Activated CD8-positive, alpha-beta T cell treated with anti-CD3 and anti-CD28 coated beads for 36 hours (primary cell): ENCODE measurements around the gene RAB3IP. TPM values are rescaled to one million over a fixed set of nuclear protein-coding genes. Genes with fewer than 3 reads are reported as not detected.

ENCODE experiments used
- ATAC-seq: fragments of 200-7000 bp; cut with Tn5 transposase; one replicate; pipeline ENCODE4 v1.10.0; 2021; ENCODE audit warnings: mild to moderate bottlenecking, moderate library complexity
- CTCF ChIA-PET: fragments of 350-600 bp; sonication (Branson Sonifier 250); formaldehyde crosslinking; loops from one replicate; lab custom pipeline; 2021; ENCODE audit warnings: antibody characterized with exemption; lab: Charles Lee
- POLR2A ChIA-PET: fragments of 350-600 bp; sonication (Branson Sonifier 250); formaldehyde crosslinking; loops from one replicate; lab custom pipeline; 2021; ENCODE audit warnings: antibody characterized with exemption; lab: Charles Lee
- DNase-seq: peaks from one replicate; pipeline ENCODE4 v3.0.0-alpha.2; 2020
- H3K27ac Mint-ChIP-seq: one replicate; pipeline ENCODE4 v1.8.0; 2021; ENCODE audit warnings: mild to moderate bottlenecking, mixed read lengths
- H3K27me3 Mint-ChIP-seq: one replicate; pipeline ENCODE4 v1.8.0; 2021; ENCODE audit warnings: mixed read lengths
- H3K36me3 Mint-ChIP-seq: one replicate; pipeline ENCODE4 v1.8.0; 2021; ENCODE audit warnings: low read depth, mixed read lengths
- H3K4me1 Mint-ChIP-seq: one replicate; pipeline ENCODE4 v1.8.0; 2021; ENCODE audit warnings: low read depth, mixed read lengths
- H3K4me3 Mint-ChIP-seq: one replicate; pipeline ENCODE4 v1.8.0; 2021; ENCODE audit warnings: mild to moderate bottlenecking, moderate library complexity, mixed read lengths
- H3K9me3 Mint-ChIP-seq: one replicate; pipeline ENCODE4 v1.8.0; 2021; ENCODE audit warnings: mixed read lengths
- CTCF ChIP-seq: fragments of 200-600 bp; IDR thresholded peaks from one replicate; pipeline ENCODE4 v1.8.0; 2022; ENCODE audit warnings: antibody characterized with exemption, mild to moderate bottlenecking
- intact Hi-C: fragments of 100-400 bp; cut with micrococcal nuclease; formaldehyde crosslinking; loops from one replicate; pipeline ENCODE4 v1.10.0; 2022
- total RNA-seq, 2 experiments: library from RNA; stranded (reverse); gene quantifications; one replicate each; pipeline ENCODE4 v1.2.3, GENCODE V29; 2021

The RAB3IP gene
- total RNA-seq, 2 experiments from 2014 or later: 31.4 to 37.2 TPM

GRCh38 chr12:69834576-69834975 is 95.9 kb downstream of the RAB3IP start:
- Mint-ChIP-seq H3K27ac (no peak overlapping the region), H3K4me3 (no peak overlapping the region), H3K4me1 (no peaks in the 10 kb centered on the region), H3K9me3 (no peaks in the 10 kb centered on the region), H3K36me3 (no peaks in the 10 kb centered on the region), H3K27me3 (peaks cover 15% of the 10 kb centered on the region)
- CTCF ChIA-PET: no interaction called here
- no peak for DNase-seq
- no peak for ATAC-seq
- POLR2A ChIA-PET: no interaction called here
- intact Hi-C loops: no loop called here
- no peak for TF ChIP-seq CTCF

- Mint-ChIP-seq H3K27me3 (peaks cover 15% of the 10 kb centered on the region), H3K9me3 (no peaks in the 10 kb centered on the region), H3K27ac (no peak overlapping the region), H3K36me3 (no peaks in the 10 kb centered on the region), H3K4me3 (no peak overlapping the region), H3K4me1 (no peaks in the 10 kb centered on the region)
- intact Hi-C loops: no loop called here
- ChIA-PET CTCF (no interaction called here), POLR2A (no interaction called here)
- ATAC-seq: no peak
- TF ChIP-seq CTCF: no peak
- DNase-seq: no peak
Measured at GRCh38 chr12:69835081-69835480, 96.4 kb downstream of the RAB3IP start.

GRCh38 chr12:69836015-69836414 is 97.4 kb downstream of the RAB3IP start:
- Mint-ChIP-seq H3K4me1 (no peaks in the 10 kb centered on the region), H3K36me3 (no peaks in the 10 kb centered on the region), H3K27ac (no peak overlapping the region), H3K9me3 (no peaks in the 10 kb centered on the region), H3K4me3 (no peak overlapping the region), H3K27me3 (peaks cover 11% of the 10 kb centered on the region)
- POLR2A ChIA-PET: no interaction called here
- CTCF ChIA-PET: no interaction called here
- TF ChIP-seq CTCF: no peak
- intact Hi-C loops: no loop called here
- no peak for ATAC-seq
- DNase-seq: no peak

GRCh38 chr12:69837191-69837590 is 98.5 kb downstream of the RAB3IP start:
- H3K27ac Mint-ChIP-seq: no peak overlapping the region
- CTCF ChIA-PET: no interaction called here
- H3K4me1 Mint-ChIP-seq: no peaks in the 10 kb centered on the region
- H3K27me3 Mint-ChIP-seq: peaks cover 18% of the 10 kb centered on the region
- no peak for DNase-seq
- intact Hi-C loops: no loop called here
- no peaks in the 10 kb centered on the region for H3K9me3 Mint-ChIP-seq
- H3K4me3 Mint-ChIP-seq: no peak overlapping the region
- TF ChIP-seq CTCF: no peak
- POLR2A ChIA-PET: interaction anchor here (0.6 kb wide), 1 partner anchor 672 kb away, joined by 3 read pairs; no protein-coding TSS in a partner anchor
- no peak for ATAC-seq
- no peaks in the 10 kb centered on the region for H3K36me3 Mint-ChIP-seq

GRCh38 chr12:69837657-69838415 is 99.2 kb downstream of the RAB3IP start:
- H3K27ac Mint-ChIP-seq: no peak overlapping the region
- DNase-seq (no peak), ATAC-seq (no peak)
- peaks cover 12% of the 10 kb centered on the region for H3K27me3 Mint-ChIP-seq
- H3K9me3 Mint-ChIP-seq: no peaks in the 10 kb centered on the region
- CTCF ChIA-PET: no interaction called here
- no peak overlapping the region for H3K4me3 Mint-ChIP-seq
- POLR2A ChIA-PET: no interaction called here
- no peak for TF ChIP-seq CTCF
- no peaks in the 10 kb centered on the region for H3K36me3 Mint-ChIP-seq
- intact Hi-C loops: no loop called here
- H3K4me1 Mint-ChIP-seq: no peaks in the 10 kb centered on the region
